HepG2 (cell line): ENCODE results near the gene SIRT7. TPM values are rescaled to one million over a fixed set of nuclear protein-coding genes. Genes with fewer than 3 reads are reported as not detected.
A peak's percentile ranks its signal among the peaks of the same experiment; 100 is the strongest.

Experiments
- CREB1 ChIP-seq, 2 experiments: fragments of 450-650 bp in 1 of 2; IDR thresholded peaks; 2 replicates each; pipeline ENCODE4 v1.6.1; 2016 to 2017; ENCODE audit warnings: control low read depth in 1 of 2, mild to moderate bottlenecking in 1 of 2, missing compliant biosample characterization in 1 of 2, missing genetic modification characterization in 1 of 2
- DPF2 ChIP-seq: sonication (generic); formaldehyde crosslinking; IDR thresholded peaks from 2 replicates; pipeline ENCODE4 v1.4.0; 2020; ENCODE audit warnings: mild to moderate bottlenecking, low read depth, missing genetic modification reagents, borderline replicate concordance
- GATA4 ChIP-seq: sonication (generic); IDR thresholded peaks from 2 replicates; pipeline ENCODE4 v1.6.1; 2016; ENCODE audit warnings: antibody characterized with exemption, low read depth, borderline replicate concordance
- JUND ChIP-seq: sonication (generic); formaldehyde crosslinking; IDR thresholded peaks from 2 replicates; pipeline ENCODE4 v1.8.0; 2022; ENCODE audit warnings: mild to moderate bottlenecking, missing genetic modification reagents
- NFE2L2 ChIP-seq: fragments of 150-350 bp; IDR thresholded peaks from 2 replicates; pipeline ENCODE4 v1.6.1; 2014; ENCODE audit warnings: low read length
- NR2F6 ChIP-seq, 2 experiments: IDR thresholded peaks; 2 replicates each; pipeline ENCODE4 v1.6.1; 2016; ENCODE audit warnings: antibody characterized with exemption in 1 of 2, mild to moderate bottlenecking in 1 of 2
- PTBP1 ChIP-seq: fragments of 200-400 bp; formaldehyde crosslinking; IDR thresholded peaks from 2 replicates; pipeline ENCODE4 v1.6.1; 2018; ENCODE audit warnings: low read length, low read depth; ENCODE audit not compliant: poor library complexity, severe bottlenecking
- SATB2 ChIP-seq: sonication (generic); formaldehyde crosslinking; IDR thresholded peaks from 2 replicates; pipeline ENCODE4 v1.5.0; 2020; ENCODE audit warnings: missing genetic modification reagents
- SP1 ChIP-seq, 2 experiments: fragments of 450-650 bp in 1 of 2; sonication (generic) in 1 of 2; formaldehyde crosslinking in 1 of 2; IDR thresholded peaks; 2 replicates each; pipeline versions ENCODE4 v1.4.0 to v1.6.1; 2016 to 2020; ENCODE audit warnings: missing genetic modification reagents in 1 of 2
- ZFP37 ChIP-seq: sonication (generic); formaldehyde crosslinking; IDR thresholded peaks from 2 replicates; pipeline ENCODE4 v1.4.0; 2020; ENCODE audit warnings: missing genetic modification reagents, borderline replicate concordance
- ZNF296 ChIP-seq: sonication (generic); formaldehyde crosslinking; conservative IDR thresholded peaks from 2 replicates; pipeline ENCODE4 v1.5.0; 2020; ENCODE audit warnings: mild to moderate bottlenecking, missing genetic modification reagents
- ZNF468 ChIP-seq: sonication (generic); formaldehyde crosslinking; IDR thresholded peaks from 2 replicates; pipeline ENCODE4 v1.8.0; 2022; ENCODE audit warnings: mild to moderate bottlenecking, moderate library complexity, missing genetic modification reagents
- ZNF530 ChIP-seq: sonication (generic); formaldehyde crosslinking; IDR thresholded peaks from 2 replicates; pipeline ENCODE4 v1.5.0; 2020; ENCODE audit warnings: low read depth, mild to moderate bottlenecking, missing genetic modification reagents
- ZNF543 ChIP-seq: sonication (generic); formaldehyde crosslinking; IDR thresholded peaks from 2 replicates; pipeline ENCODE4 v1.4.0; 2020; ENCODE audit warnings: mild to moderate bottlenecking, missing genetic modification reagents
- ZNF616 ChIP-seq: sonication (generic); formaldehyde crosslinking; IDR thresholded peaks from 2 replicates; pipeline ENCODE4 v1.5.0; 2020; ENCODE audit warnings: low read depth, mild to moderate bottlenecking, missing genetic modification reagents
- ZNF644 ChIP-seq: IDR thresholded peaks from 2 replicates; pipeline ENCODE4 v1.6.1; 2016; ENCODE audit warnings: low read depth
- ZNF678 ChIP-seq: sonication (generic); formaldehyde crosslinking; IDR thresholded peaks from 2 replicates; pipeline ENCODE4 v1.4.0; 2020; ENCODE audit warnings: mild to moderate bottlenecking, missing genetic modification reagents
- polyA plus RNA-seq, 8 experiments: library from polyadenylated mRNA; depleted of rRNA in 3 of 8; stranded (reverse) in 7 of 8; unstranded in 1 of 8; fragments of >200 nt; fragmentation: Illumina TruSeq in 4 of 8; extraction: Trizol in 4 of 8; gene quantifications; 2 replicates each; pipeline versions ENCODE4 v1.2.1 to v1.2.3, GENCODE V29; 2011 to 2016; ENCODE audit warnings: low read depth in 4 of 8, missing spikeins in 1 of 8, mixed read lengths in 1 of 8; ENCODE audit not compliant: insufficient read depth in 1 of 8
- total RNA-seq, 5 experiments: library from RNA; depleted of rRNA; stranded (reverse); fragments of >200 nt; fragmentation: Illumina TruSeq; extraction: Trizol; gene quantifications; 2 replicates each; pipeline ENCODE4 v1.2.3, GENCODE V29; 2016; ENCODE audit warnings: low read depth in 1 of 5
- TF ChIP-seq, protein P1 (sequence below): sonication (generic); formaldehyde crosslinking; IDR thresholded peaks from 2 replicates; pipeline ENCODE4 v1.4.0; 2020; ENCODE audit warnings: missing genetic modification reagents
- TF ChIP-seq, protein P2 (sequence below): fragments of 450-650 bp; IDR thresholded peaks from 2 replicates; pipeline ENCODE4 v1.6.1; 2017; ENCODE audit warnings: mild to moderate bottlenecking
- TF ChIP-seq, protein P3 (sequence below): sonication (generic); formaldehyde crosslinking; IDR thresholded peaks from 2 replicates; pipeline ENCODE4 v1.4.0; 2020; ENCODE audit warnings: missing genetic modification reagents

SIRT7 gene
- total and polyA plus RNA-seq, 2 of the 13 experiments (the other 11 are each of a cell fraction or from before 2014, with no cell fraction given) = 8.3 to 24.8 TPM

DNA sequence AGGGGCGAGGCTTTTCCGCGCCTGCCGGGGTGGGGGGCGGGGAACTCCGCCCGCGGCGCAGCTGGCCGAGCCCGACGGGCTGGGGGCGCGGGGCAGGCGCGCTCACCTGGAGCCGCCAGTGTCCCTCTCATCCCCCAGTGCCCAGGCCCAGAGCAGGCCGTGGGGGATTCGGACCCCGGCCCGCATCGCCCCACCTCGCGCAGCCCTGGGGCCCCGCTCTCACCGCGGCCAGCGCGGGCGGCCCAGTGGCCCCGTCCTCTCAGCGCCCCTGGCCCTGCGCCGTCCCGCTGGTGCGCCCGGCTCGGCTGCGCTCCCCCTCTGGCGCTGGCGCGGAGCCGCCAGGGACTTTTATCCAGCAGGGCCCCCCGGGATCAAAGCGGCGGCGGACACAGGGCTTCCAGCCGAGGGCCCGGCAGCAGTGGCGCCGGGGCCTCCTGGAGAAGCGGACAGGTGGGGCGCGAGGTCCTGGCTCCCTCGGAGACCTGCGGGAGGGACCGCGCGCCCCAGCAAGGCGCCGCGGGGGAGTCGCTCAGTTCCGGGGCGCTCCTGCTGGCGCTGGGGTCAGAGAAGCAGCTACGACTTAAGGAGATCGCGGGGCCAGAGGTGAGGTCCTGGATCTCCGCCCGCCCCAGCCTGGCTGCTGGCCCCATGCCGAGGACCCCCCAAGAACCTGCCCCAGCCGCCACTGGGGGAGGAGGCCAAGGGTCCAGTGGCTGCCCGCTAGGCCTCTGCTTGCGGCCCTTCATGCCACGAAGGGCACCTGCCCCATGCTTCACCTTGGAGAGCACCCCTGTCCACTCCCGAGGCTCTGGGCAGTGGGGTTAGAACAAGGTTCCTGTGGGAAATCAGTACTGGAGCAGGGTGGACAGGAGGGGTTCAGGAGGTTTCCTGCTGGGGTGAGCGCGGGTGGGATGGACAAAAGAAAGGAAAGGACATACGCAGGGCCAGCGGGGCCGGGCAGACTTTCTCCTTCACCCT lies 43.8 kb upstream of the SIRT7 start (continued):
- TF ChIP-seq DPF2 = no peak
- TF ChIP-seq, protein P1, sequence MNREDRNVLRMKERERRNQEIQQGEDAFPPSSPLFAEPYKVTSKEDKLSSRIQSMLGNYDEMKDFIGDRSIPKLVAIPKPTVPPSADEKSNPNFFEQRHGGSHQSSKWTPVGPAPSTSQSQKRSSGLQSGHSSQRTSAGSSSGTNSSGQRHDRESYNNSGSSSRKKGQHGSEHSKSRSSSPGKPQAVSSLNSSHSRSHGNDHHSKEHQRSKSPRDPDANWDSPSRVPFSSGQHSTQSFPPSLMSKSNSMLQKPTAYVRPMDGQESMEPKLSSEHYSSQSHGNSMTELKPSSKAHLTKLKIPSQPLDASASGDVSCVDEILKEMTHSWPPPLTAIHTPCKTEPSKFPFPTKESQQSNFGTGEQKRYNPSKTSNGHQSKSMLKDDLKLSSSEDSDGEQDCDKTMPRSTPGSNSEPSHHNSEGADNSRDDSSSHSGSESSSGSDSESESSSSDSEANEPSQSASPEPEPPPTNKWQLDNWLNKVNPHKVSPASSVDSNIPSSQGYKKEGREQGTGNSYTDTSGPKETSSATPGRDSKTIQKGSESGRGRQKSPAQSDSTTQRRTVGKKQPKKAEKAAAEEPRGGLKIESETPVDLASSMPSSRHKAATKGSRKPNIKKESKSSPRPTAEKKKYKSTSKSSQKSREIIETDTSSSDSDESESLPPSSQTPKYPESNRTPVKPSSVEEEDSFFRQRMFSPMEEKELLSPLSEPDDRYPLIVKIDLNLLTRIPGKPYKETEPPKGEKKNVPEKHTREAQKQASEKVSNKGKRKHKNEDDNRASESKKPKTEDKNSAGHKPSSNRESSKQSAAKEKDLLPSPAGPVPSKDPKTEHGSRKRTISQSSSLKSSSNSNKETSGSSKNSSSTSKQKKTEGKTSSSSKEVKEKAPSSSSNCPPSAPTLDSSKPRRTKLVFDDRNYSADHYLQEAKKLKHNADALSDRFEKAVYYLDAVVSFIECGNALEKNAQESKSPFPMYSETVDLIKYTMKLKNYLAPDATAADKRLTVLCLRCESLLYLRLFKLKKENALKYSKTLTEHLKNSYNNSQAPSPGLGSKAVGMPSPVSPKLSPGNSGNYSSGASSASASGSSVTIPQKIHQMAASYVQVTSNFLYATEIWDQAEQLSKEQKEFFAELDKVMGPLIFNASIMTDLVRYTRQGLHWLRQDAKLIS (CRISPR knock-in tag) = peak; percentile 41; the same call in 1 of the 2 replicates
- TF ChIP-seq ZNF644 = no peak
- no peak for TF ChIP-seq SATB2 (CRISPR knock-in tag)
- peak; percentile 11; the same call in 1 of the 2 replicates for TF ChIP-seq ZNF543
- no peak for TF ChIP-seq PTBP1
- no peak for TF ChIP-seq ZNF678 (CRISPR knock-in tag)
- TF ChIP-seq, protein P2, sequence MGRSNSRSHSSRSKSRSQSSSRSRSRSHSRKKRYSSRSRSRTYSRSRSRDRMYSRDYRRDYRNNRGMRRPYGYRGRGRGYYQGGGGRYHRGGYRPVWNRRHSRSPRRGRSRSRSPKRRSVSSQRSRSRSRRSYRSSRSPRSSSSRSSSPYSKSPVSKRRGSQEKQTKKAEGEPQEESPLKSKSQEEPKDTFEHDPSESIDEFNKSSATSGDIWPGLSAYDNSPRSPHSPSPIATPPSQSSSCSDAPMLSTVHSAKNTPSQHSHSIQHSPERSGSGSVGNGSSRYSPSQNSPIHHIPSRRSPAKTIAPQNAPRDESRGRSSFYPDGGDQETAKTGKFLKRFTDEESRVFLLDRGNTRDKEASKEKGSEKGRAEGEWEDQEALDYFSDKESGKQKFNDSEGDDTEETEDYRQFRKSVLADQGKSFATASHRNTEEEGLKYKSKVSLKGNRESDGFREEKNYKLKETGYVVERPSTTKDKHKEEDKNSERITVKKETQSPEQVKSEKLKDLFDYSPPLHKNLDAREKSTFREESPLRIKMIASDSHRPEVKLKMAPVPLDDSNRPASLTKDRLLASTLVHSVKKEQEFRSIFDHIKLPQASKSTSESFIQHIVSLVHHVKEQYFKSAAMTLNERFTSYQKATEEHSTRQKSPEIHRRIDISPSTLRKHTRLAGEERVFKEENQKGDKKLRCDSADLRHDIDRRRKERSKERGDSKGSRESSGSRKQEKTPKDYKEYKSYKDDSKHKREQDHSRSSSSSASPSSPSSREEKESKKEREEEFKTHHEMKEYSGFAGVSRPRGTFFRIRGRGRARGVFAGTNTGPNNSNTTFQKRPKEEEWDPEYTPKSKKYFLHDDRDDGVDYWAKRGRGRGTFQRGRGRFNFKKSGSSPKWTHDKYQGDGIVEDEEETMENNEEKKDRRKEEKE = no peak
- TF ChIP-seq, protein P3, sequence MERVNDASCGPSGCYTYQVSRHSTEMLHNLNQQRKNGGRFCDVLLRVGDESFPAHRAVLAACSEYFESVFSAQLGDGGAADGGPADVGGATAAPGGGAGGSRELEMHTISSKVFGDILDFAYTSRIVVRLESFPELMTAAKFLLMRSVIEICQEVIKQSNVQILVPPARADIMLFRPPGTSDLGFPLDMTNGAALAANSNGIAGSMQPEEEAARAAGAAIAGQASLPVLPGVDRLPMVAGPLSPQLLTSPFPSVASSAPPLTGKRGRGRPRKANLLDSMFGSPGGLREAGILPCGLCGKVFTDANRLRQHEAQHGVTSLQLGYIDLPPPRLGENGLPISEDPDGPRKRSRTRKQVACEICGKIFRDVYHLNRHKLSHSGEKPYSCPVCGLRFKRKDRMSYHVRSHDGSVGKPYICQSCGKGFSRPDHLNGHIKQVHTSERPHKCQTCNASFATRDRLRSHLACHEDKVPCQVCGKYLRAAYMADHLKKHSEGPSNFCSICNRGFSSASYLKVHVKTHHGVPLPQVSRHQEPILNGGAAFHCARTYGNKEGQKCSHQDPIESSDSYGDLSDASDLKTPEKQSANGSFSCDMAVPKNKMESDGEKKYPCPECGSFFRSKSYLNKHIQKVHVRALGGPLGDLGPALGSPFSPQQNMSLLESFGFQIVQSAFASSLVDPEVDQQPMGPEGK (CRISPR knock-in tag) = peak; percentile 27; the same call in 1 of the 2 replicates
- TF ChIP-seq CREB1 (IDR thresholded peaks at IDR 0.05) = no peak
- TF ChIP-seq CREB1 (CRISPR knock-in tag; IDR thresholded peaks at IDR 0.05) = no peak
- no peak for TF ChIP-seq GATA4
- no peak for TF ChIP-seq ZFP37 (CRISPR knock-in tag)
- no peak for TF ChIP-seq NFE2L2
- no peak for TF ChIP-seq NR2F6 (IDR thresholded peaks at IDR 0.05)
- TF ChIP-seq NR2F6 (CRISPR knock-in tag; IDR thresholded peaks at IDR 0.05) = no peak
- no peak for TF ChIP-seq SP1 (IDR thresholded peaks at IDR 0.05)
- 0 out of 2 replicates have a peak, but pooled peaks have one; percentile 8 for TF ChIP-seq SP1 (CRISPR knock-in tag; IDR thresholded peaks at IDR 0.05)
- no peak for TF ChIP-seq JUND
- TF ChIP-seq ZNF530 (CRISPR knock-in tag) = no peak
- TF ChIP-seq ZNF468 = no peak
- no peak for TF ChIP-seq ZNF616 (CRISPR knock-in tag)
- TF ChIP-seq ZNF296 = no peak
